ENCODE measurements around the gene TOMM7. TPM values are rescaled to one million over a fixed set of nuclear protein-coding genes. Genes with fewer than 3 reads are reported as not detected.

TOMM7 gene
- total and polyA plus RNA-seq, 9 of the 15 experiments (the other 6 are each of a cell fraction or from before 2014, with no cell fraction given), result 283 to 1,717 (median 638) TPM

GRCh38 chr7:22771872-22772228 lies 50.8 kb downstream of the TOMM7 start:
- DNase-seq (ENCODE audit: extremely low read depth in 1 of 4, low spot score in 3 of 4) (peak in 2 of 4 experiments; percentile 25 to 61), ATAC-seq (peak; percentile 83), FAIRE-seq (peak; percentile 49)
- BruUV-seq (replicated peaks), result no TSS peak
- intact Hi-C loops (cut with micrococcal nuclease) (no loop called here), in situ Hi-C loops (cut with MboI) (no loop called here)
- Histone ChIP-seq H3K4me1 (replicated peaks in 1 of 2; ENCODE audit: control insufficient read depth in 2 of 2, insufficient read depth in 2 of 2, low read length in 2 of 2) (peaks cover 0 to 7% of the 10 kb centered on the region in 2 experiments; a peak in 1 of 5 replicates), H3K79me2 (ENCODE audit: control insufficient read depth, insufficient read depth, low read length) (no peaks in the 10 kb centered on the region), H3K27me3 (ENCODE audit: control insufficient read depth in 2 of 2, insufficient read depth in 2 of 2, low read length in 2 of 2) (no peaks in the 10 kb centered on the region), H3K9ac (ENCODE audit: insufficient read depth in 1 of 2, low read depth in 2 of 2, low read length in 2 of 2) (no peak overlapping the region), H3K9me1 (ENCODE audit: control insufficient read depth, insufficient read depth, low read length) (no peaks in the 10 kb centered on the region), H3K27ac (ENCODE audit: extremely low read depth, low read depth, low read length) (no peak overlapping the region), H3K4me2 (ENCODE audit: insufficient read depth, low read length) (peak overlapping the region; percentile 39), H3K4me3 (no peak overlapping the region), H2AFZ (ENCODE audit: low read depth, low read length) (peak overlapping the region; percentile 52), H3K36me3 (ENCODE audit: control insufficient read depth, insufficient read depth, low read length) (no peaks in the 10 kb centered on the region), H4K20me1 (replicated peaks; ENCODE audit: control insufficient read depth, insufficient read depth, low read length) (no peaks in the 10 kb centered on the region), H3K9me3 (replicated peaks; ENCODE audit: control insufficient read depth, insufficient read depth, low read depth, low read length) (no peaks in the 10 kb centered on the region)
- TF ChIP-seq HMBOX1 (IDR thresholded peaks at IDR 0.05), result peak; percentile 93
- TF ChIP-seq TRIM24 (IDR thresholded peaks at IDR 0.05), result peak in 1 of 2 experiments; percentile 9; a peak in 1 of 4 replicates
- TF ChIP-seq ETS1 (conservative IDR thresholded peaks at IDR 0.05; ENCODE audit: control insufficient read depth, low read depth, low read length), result no peak
- peak; percentile 10; the same call in 1 of the 2 replicates for TF ChIP-seq TAL1 (IDR thresholded peaks at IDR 0.05)
- TF ChIP-seq CREB1 (IDR thresholded peaks at IDR 0.05), result no peak
- TF ChIP-seq CREB1 (CRISPR knock-in tag; IDR thresholded peaks at IDR 0.05), result no peak
- no peak for TF ChIP-seq ARHGAP35 (IDR thresholded peaks at IDR 0.05; ENCODE audit: partially characterized antibody)
- TF ChIP-seq SIN3A (IDR thresholded peaks at IDR 0.05; ENCODE audit: borderline replicate concordance in 2 of 2, control insufficient read depth in 1 of 2, low read depth in 2 of 2, low read length in 2 of 2), result no peak
- peak; percentile 24; the same call in 1 of the 2 replicates for TF ChIP-seq TCF3 (CRISPR knock-in tag; IDR thresholded peaks at IDR 0.05)
- peak; percentile 72 for TF ChIP-seq CBFA2T3 (IDR thresholded peaks at IDR 0.05)
- no peak for TF ChIP-seq ZBTB49 (CRISPR knock-in tag; IDR thresholded peaks at IDR 0.05; ENCODE audit: borderline replicate concordance)
- TF ChIP-seq HDAC8 (tag; IDR thresholded peaks at IDR 0.05), result no peak
- TF ChIP-seq TEAD4 (IDR thresholded peaks at IDR 0.05; ENCODE audit: low read length), result peak; percentile 45; the same call in 1 of the 2 replicates
- no peak for TF ChIP-seq TEAD4 (CRISPR knock-in tag; IDR thresholded peaks at IDR 0.05; ENCODE audit: borderline replicate concordance)
- TF ChIP-seq KDM1A (IDR thresholded peaks at IDR 0.05), result peak; percentile 7 to 41; a peak in 1 of 4 replicates
- peak; percentile 47 for TF ChIP-seq CBFA2T2 (conservative IDR thresholded peaks at IDR 0.05)
- no peak for TF ChIP-seq JUN (IDR thresholded peaks at IDR 0.05; ENCODE audit: borderline replicate concordance, low read depth, low read length)
- TF ChIP-seq JUN (CRISPR knock-in tag; IDR thresholded peaks at IDR 0.05; ENCODE audit: borderline replicate concordance), result no peak
- no peak for TF ChIP-seq ILK (tag; IDR thresholded peaks at IDR 0.05; ENCODE audit: borderline replicate concordance, low read depth)
- WGBS (ENCODE audit: insufficient coverage, low coverage, missing lambda C conversion rate), result 5% methylated on average over 4 of the region's 4 CpGs
- ChIA-PET POLR2A (interaction anchor here (0.9 kb wide), 1 partner anchor 11 kb away, joined by 4 read pairs; no protein-coding TSS in a partner anchor), CTCF (ENCODE audit: low intra/inter-chr PET ratio) (no interaction called here)

All from K562 (cell line).